Endodermal cell (in vitro differentiated cells): ENCODE measurements around the gene TRRAP. TPM values are rescaled to one million over a fixed set of nuclear protein-coding genes. Genes with fewer than 3 reads are reported as not detected.

Experiments
- DNase-seq: peaks from one replicate; pipeline ENCODE4 v3.0.0-alpha.2; 2017
- H3K27ac ChIP-seq: 2 replicates; pipeline ENCODE4 v1.5.1; 2013; ENCODE audit warnings: mild to moderate bottlenecking, low read depth, low read length, moderate library complexity
- H3K27me3 ChIP-seq: 2 replicates; pipeline ENCODE4 v1.6.1; 2013; ENCODE audit warnings: mild to moderate bottlenecking, low read length, moderate library complexity; ENCODE audit not compliant: insufficient read depth, control insufficient read depth, poor library complexity, severe bottlenecking
- H3K36me3 ChIP-seq: 2 replicates; pipeline ENCODE4 v1.7.0; 2013; ENCODE audit warnings: mild to moderate bottlenecking, low read length, moderate library complexity; ENCODE audit not compliant: control insufficient read depth, insufficient read depth
- H3K4me1 ChIP-seq: one replicate; pipeline ENCODE4 v1.7.0; 2013; ENCODE audit warnings: low read length; ENCODE audit not compliant: control insufficient read depth, insufficient read depth
- H3K4me3 ChIP-seq: 2 replicates; pipeline ENCODE4 v1.5.1; 2013; ENCODE audit warnings: mild to moderate bottlenecking, low read length, moderate library complexity
- H3K9ac ChIP-seq: 2 replicates; pipeline ENCODE4 v1.6.1; 2013; ENCODE audit warnings: mild to moderate bottlenecking, low read length, moderate library complexity; ENCODE audit not compliant: poor library complexity, severe bottlenecking; ENCODE audit errors: extremely low read depth
- H3K9me3 ChIP-seq: 2 replicates; pipeline ENCODE4 v1.6.1; 2013; ENCODE audit warnings: mild to moderate bottlenecking, low read length, moderate library complexity; ENCODE audit not compliant: control insufficient read depth
- H3K27ac Mint-ChIP-seq: 2 replicates; pipeline ENCODE4 v1.8.0; 2020; ENCODE audit warnings: mixed read lengths
- H3K27me3 Mint-ChIP-seq: 2 replicates; pipeline ENCODE4 v1.8.0; 2021; ENCODE audit warnings: mild to moderate bottlenecking, mixed read lengths; ENCODE audit not compliant: insufficient read depth
- H3K36me3 Mint-ChIP-seq: 2 replicates; pipeline ENCODE4 v1.8.0; 2020; ENCODE audit warnings: low read depth, mixed read lengths
- H3K4me1 Mint-ChIP-seq: 2 replicates; pipeline ENCODE4 v1.8.0; 2020; ENCODE audit warnings: mixed read lengths
- H3K4me3 Mint-ChIP-seq: 2 replicates; pipeline ENCODE4 v1.8.0; 2020; ENCODE audit warnings: mild to moderate bottlenecking, moderate library complexity, mixed read lengths
- H3K9me3 Mint-ChIP-seq: 2 replicates; pipeline ENCODE4 v1.8.0; 2020; ENCODE audit warnings: mild to moderate bottlenecking, mixed read lengths
- WGBS, 2 experiments: methylation state at CpG; one replicate each; pipeline versions ENCODE4 v1.1.5 to v1.1.7; 2013; ENCODE audit warnings: missing lambda C conversion rate in 2 of 2, mixed read lengths in 1 of 2; ENCODE audit not compliant: insufficient coverage in 1 of 2, insufficient read length in 1 of 2; 5-methylcytosine and 5-hydroxymethylcytosine counted together
- total RNA-seq, 2 donors: library from RNA; stranded (reverse); fragmentation: NEBNext Ultra II Directional in 1 of 2; extraction: Animal tissue kit (Norgen Biotek cat#: 25700) in 1 of 2; gene quantifications; 2 replicates in 1 of 2; 3 replicates in 1 of 2; pipeline ENCODE4 v1.2.1, GENCODE V29; 2021
- TF ChIP-seq, protein P1 (sequence below): fragments of 200-600 bp; sonication (generic); conservative IDR thresholded peaks from 2 replicates; pipeline ENCODE4 v1.5.0; 2021; ENCODE audit warnings: antibody characterized with exemption, mild to moderate bottlenecking

The TRRAP gene
- total RNA-seq, 2 donors from 2014 or later, result 64.3 to 68.8 TPM

DNA sequence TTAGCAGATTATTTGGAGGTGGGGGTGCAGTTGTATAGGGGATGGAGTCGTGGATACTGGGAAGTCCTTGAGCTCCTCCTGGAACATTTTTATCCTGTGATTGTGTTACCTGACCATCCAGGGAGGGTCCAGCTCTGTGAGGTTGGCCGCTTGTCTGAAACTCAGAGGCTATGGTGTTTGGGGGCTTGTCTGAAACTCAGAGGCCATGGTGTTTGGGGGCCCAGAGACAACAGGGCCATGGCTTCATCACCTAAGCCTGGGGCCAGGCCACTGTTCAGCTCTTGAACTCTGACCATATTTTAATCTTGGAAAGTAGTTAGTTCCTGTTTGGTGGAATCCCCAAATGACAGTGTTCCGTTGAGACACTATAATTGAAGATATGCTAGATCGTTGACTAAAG, 66.1 kb downstream of the TRRAP start:
- no peak overlapping the region for H3K4me3 ChIP-seq
- H3K27me3 Mint-ChIP-seq, result no peaks in the 10 kb centered on the region
- peaks cover 72% of the 10 kb centered on the region for H3K36me3 Mint-ChIP-seq
- H3K9me3 Mint-ChIP-seq, result no peaks in the 10 kb centered on the region
- no peak overlapping the region for H3K9ac ChIP-seq
- no peaks in the 10 kb centered on the region for H3K4me1 Mint-ChIP-seq
- H3K27me3 ChIP-seq, result no peaks in the 10 kb centered on the region
- H3K36me3 ChIP-seq, result peaks cover 89% of the 10 kb centered on the region
- WGBS, 2 experiments, result 90 to 100% methylated on average over 3 to 4 of the region's 4 CpGs
- no peak overlapping the region for H3K4me3 Mint-ChIP-seq
- H3K27ac ChIP-seq, result no peak overlapping the region
- TF ChIP-seq, protein P1, sequence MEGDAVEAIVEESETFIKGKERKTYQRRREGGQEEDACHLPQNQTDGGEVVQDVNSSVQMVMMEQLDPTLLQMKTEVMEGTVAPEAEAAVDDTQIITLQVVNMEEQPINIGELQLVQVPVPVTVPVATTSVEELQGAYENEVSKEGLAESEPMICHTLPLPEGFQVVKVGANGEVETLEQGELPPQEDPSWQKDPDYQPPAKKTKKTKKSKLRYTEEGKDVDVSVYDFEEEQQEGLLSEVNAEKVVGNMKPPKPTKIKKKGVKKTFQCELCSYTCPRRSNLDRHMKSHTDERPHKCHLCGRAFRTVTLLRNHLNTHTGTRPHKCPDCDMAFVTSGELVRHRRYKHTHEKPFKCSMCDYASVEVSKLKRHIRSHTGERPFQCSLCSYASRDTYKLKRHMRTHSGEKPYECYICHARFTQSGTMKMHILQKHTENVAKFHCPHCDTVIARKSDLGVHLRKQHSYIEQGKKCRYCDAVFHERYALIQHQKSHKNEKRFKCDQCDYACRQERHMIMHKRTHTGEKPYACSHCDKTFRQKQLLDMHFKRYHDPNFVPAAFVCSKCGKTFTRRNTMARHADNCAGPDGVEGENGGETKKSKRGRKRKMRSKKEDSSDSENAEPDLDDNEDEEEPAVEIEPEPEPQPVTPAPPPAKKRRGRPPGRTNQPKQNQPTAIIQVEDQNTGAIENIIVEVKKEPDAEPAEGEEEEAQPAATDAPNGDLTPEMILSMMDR, result no peak
- no peaks in the 10 kb centered on the region for H3K4me1 ChIP-seq
- no peak for DNase-seq
- no peak overlapping the region for H3K27ac Mint-ChIP-seq
- H3K9me3 ChIP-seq, result no peaks in the 10 kb centered on the region

DNA sequence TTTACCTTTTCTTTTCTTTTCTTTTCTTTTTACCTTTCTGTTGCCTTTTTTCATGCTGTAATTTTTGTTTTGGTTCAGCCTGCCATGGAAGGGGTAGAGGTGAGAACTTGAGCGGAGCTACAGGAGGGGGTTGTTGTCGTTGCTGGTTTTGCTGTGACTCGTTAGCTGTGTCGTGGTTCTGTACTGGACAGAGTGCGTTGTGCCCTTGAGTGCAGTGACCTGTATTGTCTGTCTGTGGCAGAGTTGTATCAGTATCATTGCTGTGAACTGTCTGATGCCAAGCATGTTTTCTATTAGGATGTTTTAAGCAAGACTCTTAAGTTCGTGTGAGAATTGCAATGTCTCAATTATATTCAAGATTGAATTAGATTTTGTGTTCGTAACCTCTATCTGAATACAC, 67.5 kb downstream of the TRRAP start:
- Mint-ChIP-seq H3K27ac (no peak overlapping the region), H3K27me3 (no peaks in the 10 kb centered on the region), H3K4me3 (no peak overlapping the region), H3K36me3 (peaks cover 73% of the 10 kb centered on the region), H3K4me1 (no peaks in the 10 kb centered on the region), H3K9me3 (no peaks in the 10 kb centered on the region)
- TF ChIP-seq, protein P1, result no peak
- Histone ChIP-seq H3K27ac (no peak overlapping the region), H3K9ac (no peak overlapping the region), H3K4me1 (no peaks in the 10 kb centered on the region), H3K9me3 (no peaks in the 10 kb centered on the region), H3K4me3 (no peak overlapping the region), H3K36me3 (peaks cover 91% of the 10 kb centered on the region), H3K27me3 (no peaks in the 10 kb centered on the region)
- 96 to 97% methylated on average over 4 to 7 of the region's 7 CpGs for WGBS, 2 experiments
- DNase-seq, result no peak

DNA sequence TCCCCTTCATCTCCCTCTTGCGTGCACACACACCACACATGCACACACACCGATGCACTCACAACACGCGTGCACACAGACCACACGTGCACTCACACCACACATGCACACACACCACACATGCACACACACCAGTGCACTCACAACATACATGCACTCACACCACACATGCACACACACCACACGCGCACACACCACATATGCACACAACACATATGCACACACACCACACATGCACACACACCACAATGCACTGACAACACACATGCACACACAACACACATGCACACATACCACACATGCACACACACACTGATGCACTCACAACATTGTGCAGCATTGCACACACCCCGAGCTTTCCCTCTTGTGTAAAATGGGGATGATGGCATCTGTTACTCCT, 68.1 kb downstream of the TRRAP start:
- Mint-ChIP-seq H3K27ac (peak overlapping the region; percentile 31), H3K9me3 (no peaks in the 10 kb centered on the region), H3K27me3 (no peaks in the 10 kb centered on the region), H3K36me3 (peaks cover 73% of the 10 kb centered on the region), H3K4me1 (no peaks in the 10 kb centered on the region), H3K4me3 (no peak overlapping the region)
- Histone ChIP-seq H3K27ac (no peak overlapping the region), H3K4me1 (no peaks in the 10 kb centered on the region), H3K36me3 (peaks cover 91% of the 10 kb centered on the region), H3K4me3 (no peak overlapping the region), H3K9me3 (no peaks in the 10 kb centered on the region), H3K27me3 (no peaks in the 10 kb centered on the region), H3K9ac (no peak overlapping the region)
- TF ChIP-seq, protein P1, result no peak
- 95% methylated on average over 8 of the region's 8 CpGs; no CpG with 5 or more reads in 1 of the 2 experiments for WGBS, 2 experiments
- no peak for DNase-seq
